NCI-H2081 (cell line): ENCODE measurements around the gene PARVB.
"Not testable (repeated sequence)": the region's sequence is repeated elsewhere in the genome, so short reads cannot be mapped to it uniquely, and the experiment has no call there.

Source experiments
- DNase-seq, 2 experiments: peaks; one replicate each; lab custom pipeline; 2025; lab: John Stamatoyannopoulos, UW

Gene PARVB

DNA sequence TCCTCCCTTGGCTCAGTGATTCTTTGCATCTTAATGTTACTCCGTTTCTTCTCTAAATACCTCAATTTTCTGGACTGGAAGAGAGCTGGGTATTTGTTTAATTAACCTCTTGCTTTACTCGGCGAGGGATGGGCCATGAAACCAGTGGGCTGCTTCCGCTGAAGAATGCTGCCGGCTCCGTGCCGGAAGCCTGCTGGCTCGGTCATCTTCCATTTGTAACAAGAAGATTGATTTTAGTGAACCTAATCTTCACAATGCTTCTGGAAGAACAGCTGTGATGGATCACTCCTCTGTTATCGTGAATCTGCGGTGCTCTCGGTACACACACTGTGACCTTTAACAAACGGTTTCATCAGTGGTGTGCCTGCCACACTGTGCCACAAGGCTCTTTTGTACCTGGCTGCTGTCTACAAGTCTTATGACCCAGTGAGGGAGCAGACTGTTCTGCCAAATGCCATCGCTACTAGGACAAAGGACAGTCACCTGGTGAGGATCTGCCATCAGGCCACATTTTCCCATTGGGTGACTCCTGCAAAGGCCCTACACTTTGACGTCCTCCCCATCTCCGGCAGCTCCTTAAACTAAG is 25.3 kb upstream of the PARVB start:
- DNase-seq, result no peak

DNA sequence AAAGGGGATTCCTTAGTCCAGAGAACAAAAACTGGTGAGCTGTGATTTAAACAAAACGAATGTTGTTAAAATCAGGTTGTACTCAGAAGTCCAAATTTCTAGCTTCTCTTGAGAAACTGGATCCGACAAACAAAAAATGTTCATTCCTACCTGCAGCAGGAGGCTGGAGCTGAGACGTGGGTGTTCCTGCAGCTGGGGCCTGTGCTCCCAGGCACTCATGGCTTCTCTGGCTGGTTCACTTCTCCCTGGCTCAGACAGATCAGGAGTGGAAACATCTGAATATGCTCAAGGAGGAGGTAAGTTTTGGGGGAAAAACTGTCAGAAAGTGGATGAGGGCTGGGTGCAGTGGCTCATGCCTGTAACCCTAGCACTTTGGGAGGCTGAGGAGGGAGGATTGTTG is 24.7 kb upstream of the PARVB start:
- DNase-seq, result no peak

GRCh38 chr22:44000123-44000522 is 24.0 kb upstream of the PARVB start:
- DNase-seq, result no peak

DNA sequence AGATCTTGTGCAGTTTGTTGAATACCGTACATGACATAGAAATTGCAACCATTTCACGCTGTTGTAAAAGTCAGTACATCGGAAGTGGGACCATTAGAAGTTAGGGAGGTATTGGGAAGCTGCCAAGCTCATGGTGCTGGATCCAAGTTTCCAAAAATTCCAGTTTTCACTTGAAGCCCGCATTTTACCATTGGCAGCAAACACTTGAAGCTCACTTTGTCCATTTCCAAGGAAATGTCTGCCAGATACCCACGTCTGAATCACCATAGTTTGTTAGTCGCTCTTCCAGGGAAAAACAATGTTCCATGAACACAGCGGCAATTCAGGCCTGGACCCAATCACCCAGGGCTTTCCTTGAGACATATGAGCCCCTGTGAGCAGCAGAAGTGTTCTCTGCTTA is 22.6 kb upstream of the PARVB start:
- DNase-seq, result no peak

DNA sequence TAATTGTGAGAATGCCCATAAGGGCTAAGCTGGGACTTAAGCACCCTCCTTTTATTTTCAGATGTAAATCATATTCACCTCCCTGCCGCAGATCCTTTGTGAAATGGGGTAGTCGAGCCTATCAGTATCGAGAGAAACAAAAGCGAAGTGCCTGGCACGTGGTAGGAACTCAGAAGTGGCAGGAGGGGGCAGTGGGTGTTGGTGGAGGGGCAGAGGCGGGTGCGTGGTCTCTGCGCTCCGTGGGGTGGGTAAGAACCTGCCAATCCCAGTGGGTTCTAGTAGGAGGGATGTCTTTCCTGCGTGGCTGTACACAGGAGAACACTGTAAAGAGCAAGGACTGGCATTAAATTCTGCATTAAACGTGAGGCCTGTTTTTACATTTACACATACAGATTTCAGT is 21.8 kb upstream of the PARVB start:
- no peak for DNase-seq

DNA sequence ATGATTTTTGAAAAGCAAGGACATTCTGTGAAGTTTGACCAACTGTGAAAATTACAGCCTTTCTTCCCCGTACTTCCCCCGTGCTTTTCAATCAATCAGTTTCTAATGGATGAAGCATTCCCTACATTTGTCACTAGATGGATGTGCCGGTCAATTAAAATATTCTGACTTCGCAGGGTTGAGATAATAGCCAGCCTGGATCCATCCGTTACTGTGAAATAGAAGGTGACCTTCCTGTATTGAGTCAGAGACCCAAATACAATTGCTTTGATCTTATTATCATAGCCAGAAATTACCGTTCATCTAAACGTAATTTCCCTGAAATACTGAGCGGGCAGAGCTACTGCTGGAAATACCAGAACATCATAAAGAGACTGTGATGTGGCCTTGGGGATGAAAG is 21.1 kb upstream of the PARVB start:
- DNase-seq, result no peak

GRCh38 chr22:44003405-44004103 is 20.5 kb upstream of the PARVB start:
- DNase-seq, result no peak

- DNase-seq, result no peak
Observed at GRCh38 chr22:44004104-44004460, 20.0 kb upstream of the PARVB start.

DNA sequence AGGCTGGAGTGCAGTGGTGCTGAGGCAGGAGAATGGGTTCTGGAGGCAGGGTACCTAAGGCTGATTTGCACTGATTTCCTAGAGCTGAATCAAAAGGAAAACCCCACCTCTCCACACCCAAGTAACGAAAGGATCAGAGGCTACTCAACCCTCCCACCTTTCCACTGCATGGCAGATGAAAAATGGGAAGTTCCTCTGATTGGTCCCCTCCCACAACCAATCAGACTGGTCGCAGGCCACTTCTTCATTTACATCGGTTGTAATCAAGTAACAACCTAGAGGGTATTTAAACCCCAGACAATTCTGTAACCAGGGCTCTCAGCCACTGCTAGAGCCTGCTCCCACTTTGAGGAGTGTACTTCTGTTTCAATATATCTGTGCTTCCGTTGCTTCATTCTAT is 18.6 kb upstream of the PARVB start:
- no peak for DNase-seq

DNA sequence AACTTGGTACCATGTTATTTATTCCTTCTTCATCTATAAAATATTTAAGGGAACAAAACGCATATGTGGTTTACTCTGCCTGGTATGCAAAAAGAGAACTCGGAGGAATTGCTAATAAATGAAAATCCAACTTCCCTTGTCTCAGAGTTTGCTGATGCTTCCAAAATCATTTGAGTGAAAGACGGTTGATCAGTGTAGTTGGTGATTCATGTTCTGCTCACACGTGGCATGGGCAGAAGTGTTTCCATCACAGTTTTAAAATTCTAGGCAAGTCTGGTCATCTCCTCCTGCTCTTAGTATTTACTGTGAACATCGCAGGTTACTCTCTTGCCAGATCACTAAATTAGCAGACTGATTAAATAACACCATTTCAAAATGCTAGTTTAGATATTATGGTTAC is 11.9 kb upstream of the PARVB start:
- no peak for DNase-seq

DNA sequence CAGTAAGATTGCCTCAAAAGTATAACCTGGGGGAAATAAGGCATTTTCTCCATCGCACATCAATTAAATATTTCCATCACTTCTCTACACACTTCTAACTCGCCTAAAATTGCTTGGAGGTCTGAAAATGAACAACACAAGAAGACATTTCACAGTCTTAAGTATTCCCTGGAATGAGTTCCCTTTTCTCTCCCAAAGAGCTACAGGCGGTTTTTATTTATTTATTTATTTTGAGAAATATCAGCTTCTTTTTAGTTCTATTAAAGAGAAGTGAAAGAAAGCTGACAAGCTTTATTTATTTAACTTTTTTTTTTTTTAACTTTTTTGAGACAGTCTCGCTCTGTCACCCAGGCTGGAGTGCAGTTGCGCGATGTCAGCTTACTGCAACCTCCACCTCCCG is 11.5 kb upstream of the PARVB start:
- DNase-seq, result no peak

GRCh38 chr22:44014241-44014640 is 9.9 kb upstream of the PARVB start:
- DNase-seq, result no peak

- not testable (repeated sequence) for DNase-seq
Observed at GRCh38 chr22:44016586-44016985, 7.5 kb upstream of the PARVB start.

DNA sequence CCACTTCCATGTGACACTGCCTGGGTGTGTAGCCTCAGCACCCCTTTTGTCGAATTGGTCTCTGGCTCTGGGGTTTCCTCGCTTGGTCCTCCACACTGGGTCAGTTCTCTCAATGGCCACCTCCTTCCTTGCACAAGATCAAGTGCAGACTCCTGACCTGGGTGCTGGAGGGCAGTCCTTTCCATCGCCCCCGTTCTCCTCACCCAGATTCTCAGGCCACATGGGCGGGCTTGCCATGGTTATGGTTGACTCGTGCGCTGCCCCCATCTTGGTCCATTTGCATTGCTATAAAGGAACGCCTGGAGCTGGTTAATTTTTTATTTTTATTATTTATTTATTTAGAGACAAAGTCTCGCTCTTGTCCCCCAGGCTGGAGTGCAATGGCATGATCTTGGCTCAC is 5.5 kb upstream of the PARVB start:
- DNase-seq, result no peak

- no peak for DNase-seq
Observed at GRCh38 chr22:44019416-44019815, 4.7 kb upstream of the PARVB start.

- no peak for DNase-seq
Observed at GRCh38 chr22:44019846-44020245, 4.3 kb upstream of the PARVB start.

DNA sequence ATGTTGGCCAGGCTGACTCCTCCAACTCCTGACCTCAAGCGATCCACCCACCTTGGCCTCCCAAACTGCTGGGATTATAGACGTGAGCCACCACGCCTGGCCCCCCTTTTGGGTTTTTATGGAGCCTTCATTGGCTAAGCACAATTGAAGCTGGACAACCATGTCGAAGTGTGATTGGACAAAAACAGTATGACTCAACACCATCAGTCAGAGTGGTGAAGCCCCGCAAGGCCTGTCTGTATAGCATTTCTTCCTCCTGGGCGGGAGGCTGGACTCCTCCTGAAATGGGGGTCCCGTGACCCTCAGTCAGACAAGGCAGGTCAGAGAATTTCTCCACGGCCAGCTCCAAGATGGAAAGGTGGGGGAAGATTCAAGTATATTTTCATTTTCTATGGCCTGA is 3.1 kb upstream of the PARVB start:
- no peak for DNase-seq

- peak in 1 of 2 experiments; percentile 26 for DNase-seq
Observed at GRCh38 chr22:44023404-44024287, 456 bp upstream of the PARVB start.

DNA sequence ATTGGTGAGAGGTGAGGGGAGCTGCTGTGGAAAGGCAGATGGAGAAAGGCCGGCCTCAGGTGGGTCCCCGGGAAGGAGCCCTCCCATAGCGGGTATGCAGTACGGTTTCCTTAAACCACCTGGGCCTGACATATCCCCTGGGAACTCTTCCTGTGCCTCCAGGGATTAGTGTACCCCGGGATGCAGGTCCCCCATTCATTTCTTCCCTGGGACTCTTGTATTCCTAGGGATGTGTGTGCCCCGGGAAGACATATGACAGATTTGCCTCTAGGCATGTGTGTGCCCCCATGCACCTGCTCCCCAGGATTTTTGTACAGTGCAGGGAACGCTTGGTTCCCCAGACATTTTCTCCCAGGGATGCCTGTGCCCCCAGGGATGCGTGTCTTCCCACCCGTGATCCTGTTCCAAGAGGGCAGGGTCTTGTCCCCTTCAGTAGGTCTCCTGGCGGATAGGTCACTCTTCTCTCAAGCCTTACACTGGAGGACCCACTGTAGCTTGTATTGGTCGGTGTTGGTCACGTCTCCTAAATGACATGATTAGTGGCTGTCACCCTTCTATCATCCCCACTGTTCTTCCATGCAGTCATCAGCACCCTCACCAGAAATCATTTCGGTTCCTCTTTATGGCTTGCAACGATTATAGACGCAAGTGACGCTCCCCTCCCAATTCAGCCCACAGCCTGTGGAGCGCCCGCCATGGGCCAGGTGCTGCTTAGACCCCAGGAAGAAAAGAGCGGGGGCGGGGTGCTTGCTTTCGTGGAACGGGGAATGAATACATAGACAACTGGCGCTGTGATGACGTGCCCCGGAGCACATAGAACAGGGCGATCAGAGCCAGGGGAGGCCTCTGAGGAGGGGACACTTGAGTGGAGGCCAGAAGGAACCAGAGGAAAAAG is 1.3 kb downstream of the PARVB start:
- no peak for DNase-seq

DNA sequence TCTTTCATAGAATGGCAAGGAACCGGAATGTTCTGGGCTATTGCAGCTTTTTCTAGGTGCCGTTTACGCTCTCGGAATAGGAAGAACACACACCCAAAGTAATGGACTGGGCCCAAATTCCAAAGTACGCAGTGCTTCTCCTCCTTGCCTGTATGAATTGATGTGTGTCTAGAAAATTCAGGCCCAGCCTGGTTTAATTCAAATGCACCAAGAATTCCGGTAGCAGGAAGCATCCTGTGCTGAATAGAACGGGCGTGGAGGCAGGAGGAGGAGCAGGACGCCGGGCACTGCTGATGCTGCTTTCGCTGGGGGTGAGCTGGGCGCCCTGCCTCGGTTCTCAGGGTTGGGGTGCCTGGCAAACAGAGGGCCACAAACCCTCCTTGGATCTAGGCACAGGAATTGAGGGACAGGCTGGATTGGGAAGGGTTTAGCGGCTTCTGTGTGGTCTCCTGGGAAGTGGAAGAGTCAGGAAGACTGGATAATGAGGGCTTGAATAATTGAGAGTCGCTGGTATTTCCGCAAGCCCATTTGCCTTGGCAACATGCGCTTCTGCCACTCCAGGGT is 2.0 kb downstream of the PARVB start:
- no peak for DNase-seq

DNA sequence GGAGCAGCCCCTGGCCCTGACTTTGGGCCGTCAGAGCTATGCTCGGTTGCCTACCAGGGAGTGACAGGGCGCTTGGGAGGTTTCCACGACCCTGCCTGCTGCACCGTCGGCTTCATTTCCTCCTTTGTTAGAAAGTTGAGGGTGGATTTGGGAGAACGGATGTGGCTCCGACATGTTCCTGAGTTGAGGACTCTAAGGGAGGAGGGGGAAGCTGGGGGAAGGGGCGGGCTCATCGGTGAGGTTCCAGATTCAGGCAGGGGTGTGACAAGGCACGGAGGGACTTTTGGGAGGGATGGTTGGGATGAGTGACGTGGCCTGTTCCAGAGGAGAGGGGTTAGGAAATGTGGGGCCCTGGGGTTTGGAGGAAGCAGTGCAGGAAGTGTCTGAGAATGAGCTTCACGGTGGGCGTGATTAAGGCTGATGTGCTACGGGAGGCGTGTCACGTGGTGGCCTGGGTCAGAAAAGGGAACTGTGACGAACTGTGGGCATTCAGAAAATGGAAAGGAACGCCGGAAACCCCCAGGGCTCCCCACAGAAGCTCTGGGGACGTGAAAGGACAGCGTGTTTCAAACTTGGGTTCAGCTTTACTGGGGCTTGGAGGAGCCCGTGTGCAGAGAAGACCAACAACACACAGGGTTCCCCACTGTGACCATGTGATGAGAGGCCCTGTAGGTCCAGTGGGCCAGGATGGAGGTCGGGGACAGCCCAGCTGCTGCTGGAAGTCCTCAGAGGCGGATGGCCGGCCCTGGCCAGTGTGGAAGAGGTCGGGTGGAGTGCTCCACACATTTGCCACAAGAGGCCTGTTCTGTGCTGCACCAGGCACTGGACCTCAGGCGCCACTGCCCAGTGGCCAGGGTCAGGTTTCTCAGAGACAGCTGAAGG is 2.8 kb downstream of the PARVB start:
- DNase-seq, result no peak
